LNCaP clone FGC (cell line): ENCODE measurements around the gene HPS1.

ENCODE experiments used
- DNase-seq: peaks from one replicate; pipeline ENCODE4 v3.0.0-alpha.2; 2011; ENCODE audit warnings: low read depth
- H3K4me3 ChIP-seq: 2 replicates; pipeline ENCODE4 v1.5.1; 2011; ENCODE audit warnings: mild to moderate bottlenecking, low read depth, low read length, control low read depth
- CTCF ChIP-seq: IDR thresholded peaks from 2 replicates; pipeline ENCODE4 v1.5.1; 2012; ENCODE audit warnings: mild to moderate bottlenecking; ENCODE audit not compliant: control insufficient read depth, insufficient read depth; ENCODE audit errors: extremely low read depth

HPS1 gene

GRCh38 chr10:98445200-98445812 is 1.4 kb downstream of the HPS1 start:
- no peak for DNase-seq
- TF ChIP-seq CTCF: no peak
- no peak overlapping the region for H3K4me3 ChIP-seq

- no peak for TF ChIP-seq CTCF
- DNase-seq: no peak
- H3K4me3 ChIP-seq: no peak overlapping the region
Observed at GRCh38 chr10:98444314-98445006, 2.3 kb downstream of the HPS1 start.

GRCh38 chr10:98438715-98439114 is 8.0 kb downstream of the HPS1 start:
- no peak for TF ChIP-seq CTCF
- DNase-seq: no peak
- H3K4me3 ChIP-seq: no peak overlapping the region

GRCh38 chr10:98436704-98437103 is 10.0 kb downstream of the HPS1 start:
- no peak for DNase-seq
- no peak for TF ChIP-seq CTCF
- no peak overlapping the region for H3K4me3 ChIP-seq

- no peak for DNase-seq
- TF ChIP-seq CTCF: no peak
- H3K4me3 ChIP-seq: no peak overlapping the region
Observed at GRCh38 chr10:98435178-98435577, 11.6 kb downstream of the HPS1 start.

- no peak overlapping the region for H3K4me3 ChIP-seq
- no peak for DNase-seq
- TF ChIP-seq CTCF: no peak
Observed at GRCh38 chr10:98433881-98434732, 12.6 kb downstream of the HPS1 start.
